Panc1 (cell line): ENCODE results near the gene KRT78. TPM values are rescaled to one million over a fixed set of nuclear protein-coding genes. Genes with fewer than 3 reads are reported as not detected.

Experiments used
- ATAC-seq: fragments of 200-7000 bp; cut with Tn5 transposase; 2 replicates; pipeline ENCODE4 v1.9.1; 2020; ENCODE audit warnings: mild to moderate bottlenecking, moderate library complexity
- BruUV-seq: library from RNA; stranded (reverse); fragments of 400-500 nt; replicated peaks from 2 replicates; lab custom pipeline; 2021; lab: Mats Ljungman, UMichigan
- CTCF ChIA-PET: fragments of 300-600 bp; sonication (Branson Sonifier 250); formaldehyde crosslinking; loops from one replicate; lab custom pipeline; 2022; ENCODE audit warnings: antibody characterized with exemption; lab: Charles Lee
- POLR2A ChIA-PET: fragments of 300-600 bp; sonication (Branson Sonifier 250); formaldehyde crosslinking; loops from one replicate; lab custom pipeline; 2022; ENCODE audit warnings: antibody characterized with exemption; lab: Charles Lee
- DNase-seq: peaks from one replicate; pipeline ENCODE4 v3.0.0-alpha.2; 2010; ENCODE audit warnings: low read depth, low spot score
- H3K27ac ChIP-seq: 2 replicates; pipeline ENCODE4 v1.5.1; 2011; ENCODE audit warnings: mild to moderate bottlenecking, low read length, inconsistent platforms
- H3K27me3 ChIP-seq: fragments of 200-500 bp; sonication (Bioruptor generic); 2 replicates; pipeline ENCODE4 v1.6.0; 2014; ENCODE audit warnings: low read length, inconsistent platforms; ENCODE audit not compliant: control insufficient read depth, insufficient read depth
- H3K36me3 ChIP-seq: fragments of 200-500 bp; sonication (Bioruptor generic); 2 replicates; pipeline ENCODE4 v1.5.1; 2014; ENCODE audit warnings: inconsistent platforms, mild to moderate bottlenecking, low read length, moderate library complexity; ENCODE audit not compliant: control insufficient read depth, insufficient read depth
- H3K4me1 ChIP-seq: 2 replicates; pipeline ENCODE4 v1.5.1; 2011; ENCODE audit warnings: inconsistent platforms, mild to moderate bottlenecking, low read length, moderate library complexity; ENCODE audit not compliant: control insufficient read depth, insufficient read depth
- H3K4me3 ChIP-seq, 2 experiments: 2 replicates each; pipeline ENCODE4 v1.5.1; 2011 to 2012; ENCODE audit warnings: low read depth in 2 of 2, low read length in 2 of 2, mild to moderate bottlenecking in 2 of 2, inconsistent platforms in 1 of 2, moderate library complexity in 1 of 2
- H3K9me3 ChIP-seq: fragments of 200-500 bp; sonication (Bioruptor generic); 2 replicates; pipeline ENCODE4 v1.5.1; 2014; ENCODE audit warnings: low read depth, mild to moderate bottlenecking, inconsistent platforms, low read length, moderate library complexity; ENCODE audit not compliant: control insufficient read depth, insufficient read depth
- CTCF ChIP-seq: fragments of 450-650 bp; IDR thresholded peaks from 2 replicates; pipeline ENCODE4 v1.5.1; 2017; ENCODE audit warnings: mild to moderate bottlenecking
- POLR2AphosphoS5 ChIP-seq: IDR thresholded peaks from 2 replicates; pipeline ENCODE4 v1.6.1; 2012; ENCODE audit warnings: mild to moderate bottlenecking, low read depth, low read length, moderate library complexity
- SIN3A ChIP-seq: IDR thresholded peaks from 2 replicates; pipeline ENCODE4 v1.6.1; 2012; ENCODE audit warnings: low read depth, mild to moderate bottlenecking, low read length, moderate library complexity, borderline replicate concordance; ENCODE audit not compliant: insufficient read depth
- TCF7L2 ChIP-seq: IDR thresholded peaks from 2 replicates; pipeline ENCODE4 v1.6.1; 2011; ENCODE audit warnings: mild to moderate bottlenecking, low read depth, low read length, inconsistent platforms
- in situ Hi-C: cut with HindIII; loops from 2 replicates; pipeline ENCODE4 v1.10.0; 2016; ENCODE audit warnings: low sequenced_read_pairs, low pct_unique_long_range_greater_than_20kb
- intact Hi-C: fragments of 100-400 bp; cut with micrococcal nuclease; formaldehyde crosslinking; loops from one replicate; pipeline ENCODE4 v1.10.0; 2022; ENCODE audit not compliant: unreplicated experiment
- total RNA-seq: library from RNA; stranded (reverse); gene quantifications from one replicate; pipeline ENCODE4 v1.2.1, GENCODE V29; 2021; ENCODE audit not compliant: unreplicated experiment
- TF ChIP-seq, protein P1 (sequence below), 2 experiments: IDR thresholded peaks; 2 replicates each; pipeline ENCODE4 v1.6.1; 2011 to 2012; ENCODE audit warnings: low read depth in 2 of 2, control low read depth in 1 of 2, low read length in 1 of 2, mild to moderate bottlenecking in 1 of 2, moderate library complexity in 1 of 2; ENCODE audit not compliant: insufficient read depth in 1 of 2

Gene KRT78
- total RNA-seq, 1 experiment from 2014 or later = not detected

DNA sequence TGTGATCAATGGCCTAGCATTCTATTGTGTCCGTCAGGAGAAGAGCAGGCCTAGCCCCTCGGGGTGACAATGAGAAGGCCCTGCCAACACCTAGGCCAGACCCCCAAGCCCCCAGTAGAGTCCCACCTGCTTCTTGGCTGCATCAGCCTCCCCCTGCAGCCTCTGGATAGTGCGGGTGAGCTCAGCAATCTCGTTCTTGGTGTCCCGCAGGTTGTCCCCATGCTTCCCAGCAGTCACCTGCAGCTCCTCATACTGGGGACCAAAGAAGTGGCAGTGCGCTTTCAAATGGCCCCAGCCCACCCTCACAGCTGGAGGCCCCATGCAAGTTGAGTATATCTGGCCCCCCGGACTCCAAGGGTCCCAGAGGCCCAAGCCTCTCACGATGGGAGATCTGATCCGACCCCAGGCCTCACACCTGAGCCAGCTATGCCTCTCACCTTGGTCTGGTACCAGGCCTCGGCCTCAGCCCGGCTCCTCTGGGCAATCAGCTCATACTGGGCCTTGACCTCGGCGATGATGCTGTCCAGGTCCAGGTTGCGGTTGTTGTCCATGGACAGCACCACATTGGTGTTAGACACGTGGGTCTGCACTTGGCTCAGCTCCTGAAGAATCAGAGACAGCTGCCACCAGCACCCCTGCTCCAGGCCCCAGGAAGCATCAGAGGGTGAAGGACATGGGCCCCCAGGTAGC lies 24.9 kb downstream of the KRT78 start:
- TF ChIP-seq, protein P1, sequence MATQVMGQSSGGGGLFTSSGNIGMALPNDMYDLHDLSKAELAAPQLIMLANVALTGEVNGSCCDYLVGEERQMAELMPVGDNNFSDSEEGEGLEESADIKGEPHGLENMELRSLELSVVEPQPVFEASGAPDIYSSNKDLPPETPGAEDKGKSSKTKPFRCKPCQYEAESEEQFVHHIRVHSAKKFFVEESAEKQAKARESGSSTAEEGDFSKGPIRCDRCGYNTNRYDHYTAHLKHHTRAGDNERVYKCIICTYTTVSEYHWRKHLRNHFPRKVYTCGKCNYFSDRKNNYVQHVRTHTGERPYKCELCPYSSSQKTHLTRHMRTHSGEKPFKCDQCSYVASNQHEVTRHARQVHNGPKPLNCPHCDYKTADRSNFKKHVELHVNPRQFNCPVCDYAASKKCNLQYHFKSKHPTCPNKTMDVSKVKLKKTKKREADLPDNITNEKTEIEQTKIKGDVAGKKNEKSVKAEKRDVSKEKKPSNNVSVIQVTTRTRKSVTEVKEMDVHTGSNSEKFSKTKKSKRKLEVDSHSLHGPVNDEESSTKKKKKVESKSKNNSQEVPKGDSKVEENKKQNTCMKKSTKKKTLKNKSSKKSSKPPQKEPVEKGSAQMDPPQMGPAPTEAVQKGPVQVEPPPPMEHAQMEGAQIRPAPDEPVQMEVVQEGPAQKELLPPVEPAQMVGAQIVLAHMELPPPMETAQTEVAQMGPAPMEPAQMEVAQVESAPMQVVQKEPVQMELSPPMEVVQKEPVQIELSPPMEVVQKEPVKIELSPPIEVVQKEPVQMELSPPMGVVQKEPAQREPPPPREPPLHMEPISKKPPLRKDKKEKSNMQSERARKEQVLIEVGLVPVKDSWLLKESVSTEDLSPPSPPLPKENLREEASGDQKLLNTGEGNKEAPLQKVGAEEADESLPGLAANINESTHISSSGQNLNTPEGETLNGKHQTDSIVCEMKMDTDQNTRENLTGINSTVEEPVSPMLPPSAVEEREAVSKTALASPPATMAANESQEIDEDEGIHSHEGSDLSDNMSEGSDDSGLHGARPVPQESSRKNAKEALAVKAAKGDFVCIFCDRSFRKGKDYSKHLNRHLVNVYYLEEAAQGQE (IDR thresholded peaks at IDR 0.05; ENCODE audit: insufficient read depth in 1 of 2, low read depth in 2 of 2, low read length in 1 of 2) = no peak
- TF ChIP-seq TCF7L2 = no peak
- Histone ChIP-seq H3K9me3 (no peaks in the 10 kb centered on the region), H3K27ac (no peak overlapping the region), H3K27me3 (no peaks in the 10 kb centered on the region), H3K4me1 (peaks cover 7% of the 10 kb centered on the region), H3K36me3 (no peaks in the 10 kb centered on the region), H3K4me3 (no peak overlapping the region)
- ChIA-PET POLR2A (no interaction called here), CTCF (no interaction called here)
- no peak for ATAC-seq
- intact Hi-C loops (no loop called here), in situ Hi-C loops (no loop called here)
- no TSS peak for BruUV-seq
- no peak for DNase-seq

DNA sequence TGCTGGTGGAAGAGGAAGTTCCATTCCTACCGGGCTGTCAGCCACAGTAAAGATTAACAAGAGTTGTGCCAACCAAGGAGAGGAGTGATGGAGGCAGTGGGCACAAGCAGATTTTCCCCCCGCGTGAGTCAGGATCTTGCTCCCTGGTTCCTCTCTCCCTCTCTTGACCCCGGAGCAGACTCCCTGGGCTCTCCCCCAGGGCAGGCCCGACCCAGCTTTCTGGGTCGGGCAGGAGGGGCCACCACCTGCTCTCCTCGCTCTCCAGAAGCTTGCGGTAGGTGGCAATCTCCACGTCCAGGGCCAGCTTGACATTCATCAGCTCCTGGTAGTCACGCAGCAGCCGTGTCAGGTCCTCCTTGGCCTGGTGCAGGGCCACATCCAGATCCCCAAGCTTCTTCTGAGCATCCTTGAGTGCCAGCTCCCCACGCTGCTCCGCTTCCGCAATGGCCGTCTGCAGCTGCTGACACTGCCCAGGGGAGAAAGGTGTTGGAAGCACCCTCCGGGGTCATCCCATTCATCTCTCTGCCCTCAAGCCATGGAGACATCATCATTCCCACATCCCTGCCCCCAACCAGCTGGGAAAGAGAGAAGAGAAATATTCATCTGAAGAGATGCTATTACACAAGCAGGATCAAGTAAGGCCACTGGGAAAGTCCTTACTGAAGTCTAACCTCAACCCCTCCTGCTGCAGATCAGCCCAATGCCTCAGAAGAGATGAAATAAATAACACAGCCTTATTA lies 25.9 kb downstream of the KRT78 start:
- POLR2A ChIA-PET = no interaction called here
- no TSS peak for BruUV-seq
- Histone ChIP-seq H3K27ac (no peak overlapping the region), H3K27me3 (no peaks in the 10 kb centered on the region), H3K9me3 (no peaks in the 10 kb centered on the region), H3K4me1 (peaks cover 7% of the 10 kb centered on the region), H3K4me3 (no peak overlapping the region), H3K36me3 (no peaks in the 10 kb centered on the region)
- in situ Hi-C loops (no loop called here), intact Hi-C loops (no loop called here)
- DNase-seq (no peak), ATAC-seq (no peak)
- TF ChIP-seq SIN3A (no peak), TCF7L2 (no peak), CTCF (no peak), POLR2AphosphoS5 (no peak)
- TF ChIP-seq, protein P1 (IDR thresholded peaks at IDR 0.05; ENCODE audit: insufficient read depth in 1 of 2, low read depth in 2 of 2, low read length in 1 of 2) = no peak
- CTCF ChIA-PET = no interaction called here
